ENCODE results near the gene FBXO24. TPM values are rescaled to one million over a fixed set of nuclear protein-coding genes. Genes with fewer than 3 reads are reported as not detected.

FBXO24 gene
- total RNA-seq, 4 donors from 2014 or later = 0.47 to 2.4 (median 0.57) TPM

- peak overlapping the region; percentile 96 for H3K27ac ChIP-seq
- 73% methylated on average over 11 of the region's 11 CpGs for WGBS
- H3K27me3 ChIP-seq = no peaks in the 10 kb centered on the region
- H3K9me3 ChIP-seq = no peaks in the 10 kb centered on the region
- peaks cover 47% of the 10 kb centered on the region for H3K36me3 ChIP-seq
- no peak overlapping the region for H3K4me3 ChIP-seq
- no peak for DNase-seq (ENCODE audit: low spot score in 2 of 2)
- TF ChIP-seq EP300 (IDR thresholded peaks at IDR 0.05) (no peak), POLR2AphosphoS5 (IDR thresholded peaks at IDR 0.05) (no peak), POLR2A (IDR thresholded peaks at IDR 0.05) (no peak)
- TF ChIP-seq, protein P1, sequence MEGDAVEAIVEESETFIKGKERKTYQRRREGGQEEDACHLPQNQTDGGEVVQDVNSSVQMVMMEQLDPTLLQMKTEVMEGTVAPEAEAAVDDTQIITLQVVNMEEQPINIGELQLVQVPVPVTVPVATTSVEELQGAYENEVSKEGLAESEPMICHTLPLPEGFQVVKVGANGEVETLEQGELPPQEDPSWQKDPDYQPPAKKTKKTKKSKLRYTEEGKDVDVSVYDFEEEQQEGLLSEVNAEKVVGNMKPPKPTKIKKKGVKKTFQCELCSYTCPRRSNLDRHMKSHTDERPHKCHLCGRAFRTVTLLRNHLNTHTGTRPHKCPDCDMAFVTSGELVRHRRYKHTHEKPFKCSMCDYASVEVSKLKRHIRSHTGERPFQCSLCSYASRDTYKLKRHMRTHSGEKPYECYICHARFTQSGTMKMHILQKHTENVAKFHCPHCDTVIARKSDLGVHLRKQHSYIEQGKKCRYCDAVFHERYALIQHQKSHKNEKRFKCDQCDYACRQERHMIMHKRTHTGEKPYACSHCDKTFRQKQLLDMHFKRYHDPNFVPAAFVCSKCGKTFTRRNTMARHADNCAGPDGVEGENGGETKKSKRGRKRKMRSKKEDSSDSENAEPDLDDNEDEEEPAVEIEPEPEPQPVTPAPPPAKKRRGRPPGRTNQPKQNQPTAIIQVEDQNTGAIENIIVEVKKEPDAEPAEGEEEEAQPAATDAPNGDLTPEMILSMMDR (IDR thresholded peaks at IDR 0.05) = no peak
- H3K4me1 ChIP-seq = peaks cover 51% of the 10 kb centered on the region
Measured at GRCh38 chr7:100582650-100583049, 3.5 kb upstream of the FBXO24 start.

DNA sequence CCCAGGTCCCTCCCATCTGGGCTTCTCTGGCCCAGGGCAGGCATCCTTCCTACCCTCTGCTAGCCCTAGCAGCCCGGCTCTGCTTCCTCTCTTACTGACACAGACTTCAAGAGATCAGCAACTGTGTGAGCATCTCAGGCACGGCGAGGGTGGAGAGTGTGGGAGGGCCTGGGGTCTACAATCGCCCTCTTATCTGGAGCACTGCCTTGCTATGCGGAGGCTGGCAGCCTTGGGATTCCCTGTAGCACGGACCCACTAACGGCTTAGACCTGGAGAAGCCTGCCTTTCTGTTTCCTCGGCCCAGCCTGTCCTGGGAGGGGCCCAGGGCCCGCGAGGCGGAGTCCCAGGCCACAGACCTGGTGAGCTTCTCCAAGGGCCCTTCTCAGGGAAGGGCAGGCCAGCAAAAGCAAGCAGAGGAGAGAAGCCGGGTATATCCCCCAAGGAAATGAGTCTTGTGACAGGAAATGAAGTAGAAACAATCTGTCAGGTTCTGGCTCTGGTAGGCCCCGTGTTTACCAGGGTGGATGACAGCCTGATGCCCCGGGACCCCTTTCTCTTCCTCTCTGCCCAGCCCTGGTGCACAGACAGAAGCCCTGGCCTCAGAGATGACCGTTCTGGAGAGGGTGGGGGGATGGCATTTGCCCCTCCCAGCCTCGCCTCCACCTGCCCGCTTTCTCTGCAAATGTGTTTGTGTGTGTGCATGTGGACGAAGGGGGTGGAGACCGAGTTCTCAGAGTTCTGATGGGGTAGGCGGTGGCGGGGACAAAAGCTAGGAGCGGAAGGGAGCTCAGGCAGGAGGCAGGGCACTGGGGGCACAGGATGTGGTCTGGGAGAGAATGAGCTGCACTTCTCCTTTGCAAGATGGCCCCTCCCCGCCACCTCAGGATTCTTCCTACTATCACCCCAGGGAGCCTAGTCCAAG, 2.7 kb upstream of the FBXO24 start:
- Histone ChIP-seq H3K27ac (peak overlapping the region; percentile 96), H3K27me3 (no peaks in the 10 kb centered on the region), H3K4me3 (peak overlapping the region; percentile 99), H3K4me1 (peaks cover 51% of the 10 kb centered on the region), H3K9me3 (no peaks in the 10 kb centered on the region), H3K36me3 (peaks cover 39% of the 10 kb centered on the region)
- peak in 1 of 2 donors; percentile 78 for DNase-seq (ENCODE audit: low spot score in 2 of 2)
- TF ChIP-seq POLR2AphosphoS5 (IDR thresholded peaks at IDR 0.05) = no peak
- TF ChIP-seq, protein P1 (IDR thresholded peaks at IDR 0.05) = no peak
- TF ChIP-seq POLR2A (IDR thresholded peaks at IDR 0.05) = no peak
- 49% methylated on average over 21 of the region's 23 CpGs for WGBS

- peaks cover 51% of the 10 kb centered on the region for H3K4me1 ChIP-seq
- no peak for DNase-seq (ENCODE audit: low spot score in 2 of 2)
Measured at GRCh38 chr7:100584054-100584682, 2.0 kb upstream of the FBXO24 start.

DNA sequence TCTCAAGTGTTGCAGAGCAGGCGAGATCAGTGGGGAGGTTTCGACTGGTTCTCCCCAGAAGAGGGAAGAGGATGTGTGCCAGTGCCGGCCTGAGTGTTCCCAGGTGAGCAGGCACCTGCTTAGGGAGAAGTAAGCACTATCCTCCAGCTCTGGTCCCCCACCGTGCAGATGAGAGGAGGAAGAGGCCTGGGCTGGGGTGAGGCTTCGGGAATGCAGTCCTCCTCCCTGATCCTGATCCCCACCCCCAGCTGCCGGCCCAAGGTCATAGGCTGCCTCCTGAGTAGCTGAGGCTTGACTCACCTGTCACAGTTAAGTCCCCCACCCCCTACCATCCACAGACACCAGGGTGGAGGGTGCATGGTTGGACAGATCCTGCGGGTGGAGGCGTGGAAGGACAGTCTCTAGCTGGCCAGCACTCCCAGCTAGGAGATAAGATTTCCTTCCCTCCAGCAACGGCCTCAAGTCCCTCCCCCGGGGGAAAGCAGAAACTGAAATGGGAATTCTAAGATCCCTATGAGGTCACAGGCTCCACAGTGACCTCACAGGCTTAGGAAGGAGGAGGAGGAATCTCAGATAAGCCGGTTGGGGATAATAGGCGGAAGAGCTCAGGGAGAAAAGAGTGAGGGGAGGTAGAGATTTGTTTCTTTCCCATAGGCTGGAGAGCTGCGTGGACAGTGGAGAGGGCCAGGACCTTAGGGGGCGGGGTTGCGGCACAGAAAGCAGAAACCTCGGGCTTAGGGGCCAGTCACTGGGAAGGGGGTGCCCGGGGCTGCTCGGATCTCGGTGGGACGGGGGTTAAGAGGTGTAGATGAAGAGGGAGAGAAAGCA, 1.2 kb upstream of the FBXO24 start:
- Histone ChIP-seq H3K9me3 (no peaks in the 10 kb centered on the region), H3K27ac (peak overlapping the region; percentile 96), H3K36me3 (peaks cover 24% of the 10 kb centered on the region), H3K4me3 (peak overlapping the region; percentile 99), H3K4me1 (peaks cover 51% of the 10 kb centered on the region), H3K27me3 (no peaks in the 10 kb centered on the region)
- DNase-seq (ENCODE audit: low spot score in 2 of 2) = peak in 1 of 2 donors; percentile 71
- TF ChIP-seq, protein P1 (IDR thresholded peaks at IDR 0.05) = no peak
- no peak for TF ChIP-seq POLR2A (IDR thresholded peaks at IDR 0.05)
- TF ChIP-seq POLR2AphosphoS5 (IDR thresholded peaks at IDR 0.05) = no peak
- no peak for TF ChIP-seq EP300 (IDR thresholded peaks at IDR 0.05)
- 8% methylated on average over 19 of the region's 20 CpGs for WGBS

More at GRCh38 chr7:100584054-100584682, 2.0 kb upstream of the FBXO24 start:
- no peaks in the 10 kb centered on the region for H3K9me3 ChIP-seq
- peak overlapping the region; percentile 96 for H3K27ac ChIP-seq
- H3K4me3 ChIP-seq = peak overlapping the region; percentile 99
- no peaks in the 10 kb centered on the region for H3K27me3 ChIP-seq
- H3K36me3 ChIP-seq = peaks cover 31% of the 10 kb centered on the region
- no peak for TF ChIP-seq POLR2AphosphoS5 (IDR thresholded peaks at IDR 0.05)
- TF ChIP-seq, protein P1 (IDR thresholded peaks at IDR 0.05) = no peak
- no peak for TF ChIP-seq EP300 (IDR thresholded peaks at IDR 0.05)
- no peak for TF ChIP-seq POLR2A (IDR thresholded peaks at IDR 0.05)
- WGBS = 46% methylated on average over 15 of the region's 15 CpGs

All from suprapubic skin (tissue), 4 donors.